H9 (cell line): ENCODE results near the gene FOXI1. TPM values are rescaled to one million over a fixed set of nuclear protein-coding genes. Genes with fewer than 3 reads are reported as not detected.

ENCODE experiments used
- DNase-seq: peaks from one replicate; pipeline ENCODE4 v3.0.0-alpha.2; 2017
- H2AFZ ChIP-seq: one replicate; pipeline ENCODE4 v1.6.1; 2013; ENCODE audit warnings: mild to moderate bottlenecking, low read length, control low read depth, moderate library complexity
- H2AK5ac ChIP-seq: 2 replicates; pipeline ENCODE4 v1.6.1; 2013; ENCODE audit warnings: low read length, control low read depth, mixed read lengths; ENCODE audit not compliant: insufficient read length
- H2BK120ac ChIP-seq: one replicate; pipeline ENCODE4 v1.6.1; 2013; ENCODE audit warnings: low read depth, mild to moderate bottlenecking, low read length, control low read depth, inconsistent platforms; ENCODE audit not compliant: poor library complexity, severe bottlenecking
- H2BK12ac ChIP-seq: 2 replicates; pipeline ENCODE4 v1.6.1; 2013; ENCODE audit warnings: low read length, control low read depth, mixed read lengths, low read depth; ENCODE audit not compliant: insufficient read length
- H2BK15ac ChIP-seq: 2 replicates; pipeline ENCODE4 v1.6.1; 2013; ENCODE audit warnings: low read depth, low read length, control low read depth
- H2BK20ac ChIP-seq: one replicate; pipeline ENCODE4 v1.6.1; 2013; ENCODE audit warnings: low read depth, mild to moderate bottlenecking, low read length, control low read depth, inconsistent platforms; ENCODE audit not compliant: poor library complexity, severe bottlenecking
- H2BK5ac ChIP-seq: 2 replicates; pipeline ENCODE4 v1.6.1; 2013; ENCODE audit warnings: low read length, control low read depth, mixed read lengths; ENCODE audit not compliant: insufficient read length
- H3K14ac ChIP-seq: 2 replicates; pipeline ENCODE4 v1.6.1; 2013; ENCODE audit warnings: low read length, control low read depth; ENCODE audit not compliant: insufficient read depth
- H3K18ac ChIP-seq: 2 replicates; pipeline ENCODE4 v1.6.1; 2013; ENCODE audit warnings: low read depth, mild to moderate bottlenecking, mixed read lengths, low read length, control low read depth; ENCODE audit not compliant: insufficient read length
- H3K23ac ChIP-seq: 2 replicates; pipeline ENCODE4 v1.6.1; 2013; ENCODE audit warnings: low read length, control low read depth, mixed read lengths, low read depth; ENCODE audit not compliant: insufficient read length
- H3K23me2 ChIP-seq: 2 replicates; pipeline ENCODE4 v1.6.1; 2013; ENCODE audit warnings: low read depth, mild to moderate bottlenecking, mixed read lengths, low read length, control low read depth; ENCODE audit not compliant: insufficient read length, poor library complexity, severe bottlenecking
- H3K27ac ChIP-seq: 2 replicates; pipeline ENCODE4 v1.5.1; 2013; ENCODE audit warnings: low read length, control low read depth, mixed read lengths, low read depth; ENCODE audit not compliant: insufficient read length
- H3K27me3 ChIP-seq: 2 replicates; pipeline ENCODE4 v1.6.1; 2013; ENCODE audit warnings: low read length, control low read depth, inconsistent platforms; ENCODE audit not compliant: insufficient read depth
- H3K4ac ChIP-seq: 2 replicates; pipeline ENCODE4 v1.6.1; 2013; ENCODE audit warnings: low read depth, mild to moderate bottlenecking, control low read depth, inconsistent platforms, low read length, moderate library complexity
- H3K4me1 ChIP-seq: 2 replicates; pipeline ENCODE4 v1.6.1; 2013; ENCODE audit warnings: low read length, control low read depth, inconsistent platforms; ENCODE audit not compliant: insufficient read depth
- H3K4me2 ChIP-seq: 2 replicates; pipeline ENCODE4 v1.6.1; 2013; ENCODE audit warnings: low read length, control low read depth, mixed read lengths; ENCODE audit not compliant: insufficient read length, insufficient read depth
- H3K56ac ChIP-seq: 2 replicates; pipeline ENCODE4 v1.6.1; 2013; ENCODE audit warnings: low read depth, mild to moderate bottlenecking, mixed read lengths, low read length, control low read depth; ENCODE audit not compliant: insufficient read length
- H3K79me1 ChIP-seq: 2 replicates; pipeline ENCODE4 v1.6.1; 2013; ENCODE audit warnings: low read depth, mild to moderate bottlenecking, moderate library complexity, low read length, control low read depth, inconsistent platforms; ENCODE audit not compliant: insufficient read depth, poor library complexity, severe bottlenecking
- H3K79me2 ChIP-seq: 2 replicates; pipeline ENCODE4 v1.6.1; 2013; ENCODE audit warnings: low read length, control low read depth, inconsistent platforms; ENCODE audit not compliant: insufficient read depth
- H3K9ac ChIP-seq: 2 replicates; pipeline ENCODE4 v1.6.1; 2013; ENCODE audit warnings: low read length, control low read depth, mixed read lengths; ENCODE audit not compliant: insufficient read length; ENCODE audit errors: extremely low read depth
- H3K9me3 ChIP-seq: one replicate; pipeline ENCODE4 v1.6.1; 2013; ENCODE audit warnings: low read depth, low read length, inconsistent platforms; ENCODE audit not compliant: control insufficient read depth
- H3T11ph ChIP-seq: one replicate; pipeline ENCODE4 v1.6.1; 2013; ENCODE audit warnings: mild to moderate bottlenecking, low read length, control low read depth, inconsistent platforms
- H4K20me1 ChIP-seq: one replicate; pipeline ENCODE4 v1.6.1; 2013; ENCODE audit not compliant: control insufficient read depth, insufficient read length, insufficient read depth
- H4K5ac ChIP-seq: 2 replicates; pipeline ENCODE4 v1.6.1; 2013; ENCODE audit warnings: low read depth, mild to moderate bottlenecking, mixed read lengths, low read length, control low read depth; ENCODE audit not compliant: insufficient read length
- H4K8ac ChIP-seq: replicated peaks from 2 replicates; pipeline ENCODE4 v1.6.1; 2013; ENCODE audit warnings: low read length, control low read depth, mixed read lengths, low read depth; ENCODE audit not compliant: insufficient read length
- H4K91ac ChIP-seq: 2 replicates; pipeline ENCODE4 v1.6.1; 2013; ENCODE audit warnings: low read depth, mild to moderate bottlenecking, moderate library complexity, mixed read lengths, low read length, control low read depth; ENCODE audit not compliant: insufficient read length
- H3K27ac Mint-ChIP-seq, 3 experiments: 2 replicates in 2 of 3; 3 replicates in 1 of 3; pipeline ENCODE4 v1.8.0; 2020 to 2021; ENCODE audit warnings: mixed read lengths in 3 of 3, mild to moderate bottlenecking in 1 of 3, moderate library complexity in 1 of 3
- H3K27me3 Mint-ChIP-seq: 2 replicates; pipeline ENCODE4 v1.8.0; 2021; ENCODE audit warnings: low read depth, mild to moderate bottlenecking, moderate library complexity, mixed read lengths
- H3K36me3 Mint-ChIP-seq, 3 experiments: 2 replicates in 2 of 3; 3 replicates in 1 of 3; pipeline ENCODE4 v1.8.0; 2020 to 2021; ENCODE audit warnings: low read depth in 3 of 3, mixed read lengths in 3 of 3; ENCODE audit not compliant: insufficient read depth in 1 of 3
- H3K4me1 Mint-ChIP-seq, 2 experiments: 2 replicates each; pipeline ENCODE4 v1.8.0; 2020; ENCODE audit warnings: mixed read lengths in 2 of 2
- H3K4me3 Mint-ChIP-seq, 2 experiments: 2 replicates in 1 of 2; 3 replicates in 1 of 2; pipeline ENCODE4 v1.8.0; 2020 to 2021; ENCODE audit warnings: mild to moderate bottlenecking in 2 of 2, mixed read lengths in 2 of 2, moderate library complexity in 1 of 2
- H3K9me3 Mint-ChIP-seq, 2 experiments: 2 replicates in 1 of 2; 3 replicates in 1 of 2; pipeline ENCODE4 v1.8.0; 2020; ENCODE audit warnings: mild to moderate bottlenecking in 2 of 2, mixed read lengths in 2 of 2, moderate library complexity in 1 of 2
- CTCF ChIP-seq: fragments of 200-600 bp; sonication (generic); conservative IDR thresholded peaks from 3 replicates; pipeline ENCODE4 v1.8.0; 2021; ENCODE audit warnings: antibody characterized with exemption, mild to moderate bottlenecking
- WGBS: extraction: QIAGEN DNeasy Blood & Tissue Kit; methylation state at CpG from one replicate; pipeline ENCODE4 v1.1.7; 2013; ENCODE audit warnings: missing lambda C conversion rate, low lambda C conversion rate, mixed read lengths; ENCODE audit not compliant: insufficient read length; ENCODE audit errors: extremely low coverage; 5-methylcytosine and 5-hydroxymethylcytosine counted together
- total RNA-seq: library from RNA; stranded (reverse); gene quantifications from 2 replicates; pipeline ENCODE4 v1.2.1, GENCODE V29; 2021

The FOXI1 gene
- total RNA-seq, 1 experiment from 2014 or later, result not detected

GRCh38 chr5:170057311-170057710 lies 48.4 kb upstream of the FOXI1 start:
- Mint-ChIP-seq H3K27me3 (peaks cover 3% of the 10 kb centered on the region; the same call in 1 of the 2 replicates), H3K36me3 (no peaks in the 10 kb centered on the region), H3K4me3 (no peak overlapping the region), H3K9me3 (no peaks in the 10 kb centered on the region; a peak in 1 of 5 replicates), H3K27ac (no peak overlapping the region), H3K4me1 (no peaks in the 10 kb centered on the region)
- WGBS, result no CpG with 5 or more reads among the region's 11 CpGs
- no peak for TF ChIP-seq CTCF
- Histone ChIP-seq H4K8ac (no peak overlapping the region), H3K14ac (no peak overlapping the region), H3K79me2 (0 out of 2 replicates have a peak, but pooled peaks cover 2% of the 10 kb centered on the region), H4K91ac (no peak overlapping the region), H2BK15ac (no peak overlapping the region), H3K9me3 (no peaks in the 10 kb centered on the region), H2AK5ac (no peak overlapping the region), H2BK20ac (no peak overlapping the region), H3K27ac (no peak overlapping the region), H2AFZ (no peak overlapping the region), H2BK12ac (no peak overlapping the region), H3K23me2 (no peaks in the 10 kb centered on the region), H3K4me2 (no peak overlapping the region), H3K9ac (no peak overlapping the region), H3T11ph (no peak overlapping the region), H3K56ac (no peak overlapping the region), H3K18ac (no peak overlapping the region), H2BK5ac (no peak overlapping the region), H4K5ac (no peak overlapping the region), H3K4ac (no peak overlapping the region), H3K4me1 (no peaks in the 10 kb centered on the region), H4K20me1 (no peaks in the 10 kb centered on the region), H3K79me1 (no peaks in the 10 kb centered on the region), H3K27me3 (no peaks in the 10 kb centered on the region), H3K23ac (no peak overlapping the region), H2BK120ac (no peak overlapping the region)
- no peak for DNase-seq
